CD8-positive, alpha-beta memory T cell (primary cell): Measurements from ENCODE around the gene BANF1. TPM values are rescaled to one million over a fixed set of nuclear protein-coding genes. Genes with fewer than 3 reads are reported as not detected.
A peak's percentile ranks its signal among the peaks of the same experiment; 100 is the strongest.
"Not testable (repeated sequence)": the region's sequence is repeated elsewhere in the genome, so short reads cannot be mapped to it uniquely, and the experiment has no call there.

ENCODE experiments used
- CTCF ChIA-PET: fragments of 350-600 bp; sonication (Branson Sonifier 250); formaldehyde crosslinking; loops from one replicate; lab custom pipeline; 2021; ENCODE audit warnings: antibody characterized with exemption; lab: Charles Lee
- POLR2A ChIA-PET: fragments of 350-600 bp; sonication (Branson Sonifier 250); formaldehyde crosslinking; loops from one replicate; lab custom pipeline; 2021; ENCODE audit warnings: antibody characterized with exemption; lab: Charles Lee
- DNase-seq, 5 donors: peaks; one replicate each; pipeline versions ENCODE4 v3.0.0 to v3.0.0-alpha.2; 2020 to 2022; ENCODE audit warnings: mixed read lengths in 1 of 5
- H3K27ac ChIP-seq: one replicate; pipeline ENCODE4 v1.7.0; 2013; ENCODE audit warnings: low read depth, mild to moderate bottlenecking, low read length, moderate library complexity
- H3K27me3 ChIP-seq: 2 replicates; pipeline ENCODE4 v1.7.0; 2013; ENCODE audit warnings: low read length, mild to moderate bottlenecking; ENCODE audit not compliant: insufficient read depth, poor library complexity, severe bottlenecking
- H3K36me3 ChIP-seq: 2 replicates; pipeline ENCODE4 v1.7.0; 2013; ENCODE audit warnings: mild to moderate bottlenecking, low read length, moderate library complexity; ENCODE audit not compliant: insufficient read depth
- H3K4me1 ChIP-seq: 2 replicates; pipeline ENCODE4 v1.7.0; 2013; ENCODE audit warnings: mild to moderate bottlenecking, low read length, moderate library complexity; ENCODE audit not compliant: insufficient read depth
- H3K4me3 ChIP-seq: 2 replicates; pipeline ENCODE4 v1.7.0; 2013; ENCODE audit warnings: mild to moderate bottlenecking, low read length
- H3K9me3 ChIP-seq: 2 replicates; pipeline ENCODE4 v1.7.0; 2013; ENCODE audit warnings: mild to moderate bottlenecking, low read length
- H3K27ac Mint-ChIP-seq, 8 donors: one replicate each; pipeline ENCODE4 v1.8.0; 2020 to 2021; ENCODE audit warnings: mixed read lengths in 8 of 8, mild to moderate bottlenecking in 6 of 8, inconsistent platforms in 3 of 8, moderate library complexity in 3 of 8
- H3K27me3 Mint-ChIP-seq, 2 donors: one replicate each; pipeline ENCODE4 v1.8.0; 2020 to 2021; ENCODE audit warnings: mixed read lengths in 2 of 2, mild to moderate bottlenecking in 1 of 2, moderate library complexity in 1 of 2
- H3K36me3 Mint-ChIP-seq, 3 donors: one replicate each; pipeline ENCODE4 v1.8.0; 2020 to 2021; ENCODE audit warnings: mixed read lengths in 3 of 3, inconsistent platforms in 1 of 3, mild to moderate bottlenecking in 1 of 3
- H3K4me1 Mint-ChIP-seq, 3 donors: one replicate each; pipeline ENCODE4 v1.8.0; 2020 to 2021; ENCODE audit warnings: mixed read lengths in 3 of 3, inconsistent platforms in 1 of 3, mild to moderate bottlenecking in 1 of 3
- H3K4me3 Mint-ChIP-seq, 7 donors: one replicate each; pipeline ENCODE4 v1.8.0; 2020 to 2021; ENCODE audit warnings: mixed read lengths in 7 of 7, mild to moderate bottlenecking in 6 of 7, moderate library complexity in 4 of 7, inconsistent platforms in 2 of 7
- H3K9me3 Mint-ChIP-seq, 5 donors: one replicate each; pipeline ENCODE4 v1.8.0; 2020 to 2022; ENCODE audit warnings: mixed read lengths in 5 of 5, mild to moderate bottlenecking in 3 of 5, moderate library complexity in 2 of 5, inconsistent platforms in 1 of 5
- polyA plus RNA-seq: library from polyadenylated mRNA; unstranded; fragments of 300-500 nt; fragmentation: Illumina TruSeq; gene quantifications from one replicate; pipeline ENCODE4 v1.2.3, GENCODE V29; 2021
- total RNA-seq, 2 experiments: library from RNA; stranded (reverse); gene quantifications; one replicate each; pipeline ENCODE4 v1.2.3, GENCODE V29; 2021

The BANF1 gene
- total and polyA plus RNA-seq, 3 experiments from 2014 or later, result 205 to 268 (median 264) TPM

- Histone ChIP-seq H3K4me3 (no peak overlapping the region), H3K27me3 (peaks cover 8% of the 10 kb centered on the region), H3K36me3 (no peaks in the 10 kb centered on the region), H3K9me3 (no peaks in the 10 kb centered on the region), H3K27ac (no peak overlapping the region), H3K4me1 (peaks cover 2% of the 10 kb centered on the region)
- no peak for DNase-seq
- CTCF ChIA-PET, result no interaction called here
- peaks cover 0 to 4% (median under 1%) of the 10 kb centered on the region in 3 donors for H3K4me1 Mint-ChIP-seq
- H3K27me3 Mint-ChIP-seq, result peaks cover 11 to 15% of the 10 kb centered on the region in 2 donors
- POLR2A ChIA-PET, result no interaction called here
- H3K9me3 Mint-ChIP-seq, result no peaks in the 10 kb centered on the region
- H3K4me3 Mint-ChIP-seq, result no peak overlapping the region
- no peaks in the 10 kb centered on the region for H3K36me3 Mint-ChIP-seq
- H3K27ac Mint-ChIP-seq, result no peak overlapping the region
Observed at GRCh38 chr11:66017321-66017720, 15.0 kb downstream of the BANF1 start.

GRCh38 chr11:66020212-66020611 lies 17.9 kb downstream of the BANF1 start:
- H3K27me3 Mint-ChIP-seq, result peaks cover under 1 to 8% of the 10 kb centered on the region in 2 donors
- H3K9me3 Mint-ChIP-seq, result no peaks in the 10 kb centered on the region
- no peak overlapping the region for H3K27ac ChIP-seq
- no peaks in the 10 kb centered on the region for H3K27me3 ChIP-seq
- no peaks in the 10 kb centered on the region for H3K36me3 ChIP-seq
- H3K36me3 Mint-ChIP-seq, result no peaks in the 10 kb centered on the region
- H3K4me1 Mint-ChIP-seq, result peaks cover 5 to 9% (median 6%) of the 10 kb centered on the region in 3 donors
- ChIA-PET CTCF (no interaction called here), POLR2A (no interaction called here)
- no peak for DNase-seq
- H3K4me3 ChIP-seq, result no peak overlapping the region
- no peak overlapping the region for H3K27ac Mint-ChIP-seq
- no peaks in the 10 kb centered on the region for H3K9me3 ChIP-seq
- H3K4me3 Mint-ChIP-seq, result no peak overlapping the region
- H3K4me1 ChIP-seq, result peaks cover 7% of the 10 kb centered on the region

DNA sequence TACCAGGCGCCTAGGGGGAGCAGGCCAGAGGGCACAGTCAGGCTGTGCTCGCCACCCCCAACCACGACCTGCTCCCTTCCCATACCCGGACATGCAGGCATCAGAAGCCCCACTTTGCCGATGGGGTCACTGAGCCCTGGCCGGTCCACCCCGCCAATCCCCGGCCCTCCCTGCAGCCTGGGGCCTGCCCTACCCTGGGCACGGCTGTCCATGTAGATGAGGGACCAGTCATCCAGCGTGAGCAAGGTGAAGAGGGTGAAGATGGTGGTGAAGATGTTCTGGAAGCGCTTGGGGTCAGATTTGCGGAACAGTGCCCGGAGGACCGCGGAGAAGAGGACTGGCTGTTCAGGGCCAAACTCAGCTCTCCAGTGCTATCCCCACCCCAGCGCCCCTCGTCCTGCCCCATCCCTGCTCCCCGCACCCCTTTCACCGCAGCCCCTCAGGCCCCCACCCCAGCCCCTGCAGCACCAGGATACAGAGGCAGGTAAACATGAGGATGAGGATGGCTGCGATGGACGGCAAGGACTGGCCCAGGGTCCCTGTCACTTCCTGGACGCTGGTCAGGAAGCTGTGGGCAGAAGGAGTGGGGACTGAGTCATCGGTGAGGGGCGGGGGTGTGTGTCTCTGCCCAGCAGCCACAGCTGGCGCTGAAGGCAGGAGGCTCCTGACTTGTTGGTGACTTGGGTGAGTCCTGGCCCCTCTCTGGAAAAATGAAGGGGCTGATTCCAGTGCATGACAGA lies 18.5 kb downstream of the BANF1 start:
- H3K4me3 ChIP-seq, result no peak overlapping the region
- CTCF ChIA-PET, result no interaction called here
- DNase-seq, result no peak
- H3K4me1 ChIP-seq, result peaks cover 7% of the 10 kb centered on the region
- no peaks in the 10 kb centered on the region for H3K27me3 ChIP-seq
- H3K36me3 ChIP-seq, result no peaks in the 10 kb centered on the region
- peaks cover 5 to 9% (median 6%) of the 10 kb centered on the region in 3 donors for H3K4me1 Mint-ChIP-seq
- H3K36me3 Mint-ChIP-seq, result no peaks in the 10 kb centered on the region
- H3K9me3 ChIP-seq, result no peaks in the 10 kb centered on the region
- no peak overlapping the region for H3K4me3 Mint-ChIP-seq
- no peak overlapping the region for H3K27ac Mint-ChIP-seq
- no peak overlapping the region for H3K27ac ChIP-seq
- H3K9me3 Mint-ChIP-seq, result no peaks in the 10 kb centered on the region
- H3K27me3 Mint-ChIP-seq, result peaks cover 2 to 8% of the 10 kb centered on the region in 2 donors
- POLR2A ChIA-PET, result no interaction called here

DNA sequence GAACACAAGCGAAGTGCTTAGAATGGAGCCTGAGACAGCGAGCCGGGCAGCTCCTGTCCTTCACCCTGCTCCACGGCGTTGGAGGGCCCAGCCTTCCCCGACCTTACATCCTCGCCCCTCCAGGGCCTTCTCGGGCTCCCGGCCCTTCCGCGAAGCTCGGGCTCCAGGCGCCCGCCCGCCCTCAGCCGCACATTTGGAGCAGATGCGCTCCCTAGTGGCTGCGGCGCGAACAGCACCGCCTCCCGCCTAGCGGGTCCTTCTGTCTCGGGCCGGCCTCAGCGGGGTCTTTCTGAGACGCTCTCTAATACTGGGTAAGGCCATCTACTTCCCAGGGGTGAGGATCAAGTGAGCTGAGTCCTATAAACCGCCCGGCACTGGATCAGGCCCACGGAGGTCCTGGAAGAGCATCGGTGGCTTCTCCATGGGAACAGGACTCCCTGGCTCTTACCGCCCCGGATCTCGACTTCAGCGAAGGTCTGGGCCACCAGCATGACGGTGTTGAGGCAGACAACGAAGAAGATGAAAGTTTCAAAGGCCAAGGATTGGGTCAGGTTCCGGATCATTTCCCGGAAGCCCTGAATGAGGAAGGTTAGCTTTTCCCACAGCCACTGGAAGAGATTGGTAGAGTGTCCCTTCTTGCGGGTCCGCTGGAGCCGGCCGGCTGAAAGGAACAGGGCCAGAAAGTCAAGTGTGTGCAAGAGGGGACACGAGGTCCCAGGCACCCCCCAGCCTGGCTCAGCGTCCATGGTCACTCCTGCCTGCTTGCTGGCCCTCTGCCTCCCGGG lies 20.3 kb downstream of the BANF1 start:
- peak; percentile 63 to 80 (median 71) for DNase-seq
- CTCF ChIA-PET, result interaction anchor here (0.6 to 2.2 kb wide), 31 partner anchors 8 to 434 kb away, joined by 3 to 22 read pairs (median 4); partner anchors contain the start of genes BANF1, CCDC85B, CST6 and FIBP

GRCh38 chr11:66023186-66023440 lies 20.8 kb downstream of the BANF1 start:
- H3K27me3 Mint-ChIP-seq, H3K4me1 Mint-ChIP-seq, H3K36me3 Mint-ChIP-seq, H3K36me3 ChIP-seq, H3K9me3 Mint-ChIP-seq, H3K4me3 ChIP-seq, H3K4me1 ChIP-seq, H3K4me3 Mint-ChIP-seq, H3K27ac Mint-ChIP-seq, POLR2A ChIA-PET, H3K9me3 ChIP-seq, H3K27me3 ChIP-seq, H3K27ac ChIP-seq, DNase-seq: not testable (repeated sequence)
- CTCF ChIA-PET, result interaction anchor here (1.2 to 2.2 kb wide), 18 partner anchors 7 to 435 kb away, joined by 3 to 22 read pairs (median 5); partner anchors contain the start of genes CCDC85B, CST6, FIBP and KAT5

More for the DNA sequence above, 20.3 kb downstream of the BANF1 start:
- Mint-ChIP-seq H3K36me3 (no peaks in the 10 kb centered on the region), H3K27ac (no peak overlapping the region), H3K4me1 (peaks cover 5 to 9% (median 6%) of the 10 kb centered on the region in 3 donors), H3K9me3 (no peaks in the 10 kb centered on the region), H3K27me3 (peaks cover 3 to 8% of the 10 kb centered on the region in 2 donors), H3K4me3 (peak overlapping the region in 5 of 7 donors; percentile 27 to 51 (median 28))
- POLR2A ChIA-PET, result interaction anchor here (0.6 to 1.1 kb wide), 3 partner anchors 11 to 311 kb away, joined by 3 to 17 read pairs (median 7); no protein-coding TSS in a partner anchor
- H3K9me3 ChIP-seq, result no peaks in the 10 kb centered on the region
- H3K4me3 ChIP-seq, result no peak overlapping the region
- peaks cover 7% of the 10 kb centered on the region for H3K4me1 ChIP-seq
- no peaks in the 10 kb centered on the region for H3K36me3 ChIP-seq
- no peak overlapping the region for H3K27ac ChIP-seq
- no peaks in the 10 kb centered on the region for H3K27me3 ChIP-seq

DNA sequence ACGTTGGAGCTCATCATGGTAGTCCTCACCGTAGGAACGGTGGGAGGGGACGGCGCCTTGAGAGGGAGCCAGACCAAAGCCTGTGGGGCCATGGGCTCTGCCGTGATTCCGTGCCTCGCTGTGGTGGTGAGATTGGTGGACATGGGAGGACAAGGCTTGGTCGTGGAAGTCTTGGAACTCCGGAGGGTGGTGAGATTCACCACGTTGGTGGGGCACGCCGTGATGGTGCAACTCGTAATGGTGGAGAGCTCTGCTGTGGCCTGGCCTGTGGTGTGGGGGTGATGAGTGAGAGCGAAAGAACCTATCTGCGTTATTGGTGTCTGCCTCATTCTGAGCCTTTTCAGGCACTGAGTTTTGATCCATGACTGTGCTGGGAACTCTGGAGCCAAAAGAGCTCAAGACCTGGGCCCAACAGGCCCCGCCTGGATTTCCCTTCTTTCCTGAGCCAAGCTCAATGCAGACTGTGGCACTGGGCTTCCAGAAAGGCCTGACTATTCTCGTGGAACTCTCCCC lies 23.8 kb downstream of the BANF1 start, which contains the start of gene CATSPER1:
Gene CATSPER1 (minus strand): TSS at position 463 of the 513 bp plus-strand sequence. CDS start 100 bp downstream, at position 363.
- H3K4me1 Mint-ChIP-seq, result peaks cover 5 to 8% (median 6%) of the 10 kb centered on the region in 3 donors

DNA sequence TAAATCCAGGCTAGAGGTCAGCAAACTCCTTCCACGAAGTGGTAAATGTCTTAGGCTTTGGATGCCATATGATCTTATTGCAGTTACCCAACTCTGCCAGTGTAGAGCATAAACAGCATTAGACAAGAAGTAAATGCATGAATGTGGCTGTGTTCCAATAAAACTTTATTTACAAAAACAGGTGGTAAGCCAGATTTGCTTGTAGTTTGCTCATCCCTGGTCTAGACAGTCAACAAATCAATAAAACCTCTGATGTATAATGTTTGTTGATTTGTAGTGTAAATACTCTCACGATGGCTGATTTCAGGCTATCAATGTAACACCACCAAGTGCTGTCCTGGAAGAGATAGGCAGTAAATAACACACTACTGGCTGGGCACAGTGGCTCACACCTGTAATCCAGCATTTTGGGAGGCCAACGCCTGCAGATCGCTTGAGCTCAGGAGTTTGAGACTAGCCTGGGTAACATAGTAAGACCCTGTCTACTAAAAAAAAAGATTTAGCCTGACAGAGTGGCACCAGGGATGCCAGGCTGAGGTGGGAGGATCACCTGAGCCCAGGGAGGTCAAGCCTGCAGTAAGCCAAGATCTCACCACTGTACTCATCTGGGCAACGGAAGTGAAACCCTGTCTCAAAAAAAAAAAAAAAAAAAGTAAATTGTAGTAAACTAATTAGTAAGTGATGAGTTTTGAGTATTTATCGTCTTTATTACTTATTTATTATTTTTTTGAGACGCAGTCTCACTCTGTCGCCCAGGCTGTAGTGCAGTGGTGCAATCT lies 30.8 kb downstream of the BANF1 start:
- no peak for DNase-seq
- Mint-ChIP-seq H3K36me3 (no peaks in the 10 kb centered on the region), H3K27me3 (peaks cover 3 to 8% of the 10 kb centered on the region in 2 donors), H3K4me1 (no peaks in the 10 kb centered on the region), H3K4me3 (no peak overlapping the region), H3K27ac (no peak overlapping the region), H3K9me3 (no peaks in the 10 kb centered on the region)
- H3K9me3 ChIP-seq, result no peaks in the 10 kb centered on the region
- POLR2A ChIA-PET, result interaction anchor here (0.7 kb wide), 1 partner anchor 11 kb away, joined by 7 read pairs; no protein-coding TSS in a partner anchor
- CTCF ChIA-PET, result no interaction called here
- no peak overlapping the region for H3K27ac ChIP-seq
- no peaks in the 10 kb centered on the region for H3K4me1 ChIP-seq
- no peak overlapping the region for H3K4me3 ChIP-seq
- H3K36me3 ChIP-seq, result no peaks in the 10 kb centered on the region
- H3K27me3 ChIP-seq, result no peaks in the 10 kb centered on the region

More for the DNA sequence above, 23.8 kb downstream of the BANF1 start, which contains the start of gene CATSPER1:
- Histone ChIP-seq H3K27ac (no peak within 1 kb of the TSS), H3K36me3 (no peaks in the 10 kb centered on the region), H3K4me1 (peaks cover 7% of the 10 kb centered on the region), H3K4me3 (no peak within 1 kb of the TSS), H3K9me3 (no peaks in the 10 kb centered on the region), H3K27me3 (no peaks in the 10 kb centered on the region)
- H3K4me3 Mint-ChIP-seq, result peak within 1 kb of the TSS in 1 of 7 donors; percentile 68
- H3K36me3 Mint-ChIP-seq, result no peaks in the 10 kb centered on the region
- peak within 1 kb of the TSS in 1 of 8 donors; percentile 47 for H3K27ac Mint-ChIP-seq
- ChIA-PET CTCF (interaction anchor here (1.0 to 1.2 kb wide), 2 partner anchors 142 to 314 kb away, joined by 3 read pairs; partner anchors contain the start of gene KAT5), POLR2A (no interaction called here)
- no peak for DNase-seq
- H3K27me3 Mint-ChIP-seq, result peaks cover 3 to 8% of the 10 kb centered on the region in 2 donors
- H3K9me3 Mint-ChIP-seq, result no peaks in the 10 kb centered on the region
